Subcutaneous adipose tissue (tissue), 4 donors: Measurements from ENCODE around the gene PLD2. TPM values are rescaled to one million over a fixed set of nuclear protein-coding genes. Genes with fewer than 3 reads are reported as not detected.

ENCODE experiments used
- CTCF ChIP-seq: fragments of 450-650 bp; IDR thresholded peaks from one replicate; pipeline ENCODE4 v1.5.1; 2016; ENCODE audit warnings: low read depth, mild to moderate bottlenecking, control low read depth, antibody characterized with exemption, moderate library complexity
- total RNA-seq, 4 donors: library from RNA; depleted of rRNA; stranded (reverse); fragments of >200 nt; gene quantifications; one replicate each; pipeline ENCODE4 v1.1.0, GENCODE V29; 2016

The PLD2 gene
- total RNA-seq, 4 donors from 2014 or later, result 12.6 to 25.0 (median 18.1) TPM

GRCh38 chr17:4853208-4853671 is 46.3 kb downstream of the PLD2 start:
- no peak for TF ChIP-seq CTCF

GRCh38 chr17:4854111-4854681 is 47.2 kb downstream of the PLD2 start:
- no peak for TF ChIP-seq CTCF

GRCh38 chr17:4856271-4856936 is 49.5 kb downstream of the PLD2 start:
- TF ChIP-seq CTCF, result no peak

GRCh38 chr17:4856937-4857314 is 50.0 kb downstream of the PLD2 start:
- no peak for TF ChIP-seq CTCF

GRCh38 chr17:4858068-4858881 is 51.3 kb downstream of the PLD2 start:
- TF ChIP-seq CTCF, result no peak

GRCh38 chr17:4858882-4859260 is 51.9 kb downstream of the PLD2 start:
- TF ChIP-seq CTCF, result no peak

GRCh38 chr17:4859816-4860625 is 53.1 kb downstream of the PLD2 start:
- no peak for TF ChIP-seq CTCF
